Pulmonary artery endothelial cell (primary cell): ENCODE results near the gene COMMD3. TPM values are rescaled to one million over a fixed set of nuclear protein-coding genes. Genes with fewer than 3 reads are reported as not detected.

Experiments used
- DNase-seq: peaks from one replicate; pipeline ENCODE4 v3.0.0-alpha.2; 2011; ENCODE audit warnings: low read depth, low spot score
- total RNA-seq: library from RNA; depleted of rRNA; stranded (reverse); fragments of >200 nt; gene quantifications from 2 replicates; pipeline ENCODE4 v1.2.3, GENCODE V29; 2014

Gene COMMD3
- total RNA-seq, 1 donor from 2014 or later = 38.3 TPM

GRCh38 chr10:22366435-22366703 lies 50.2 kb downstream of the COMMD3 start:
- no peak for DNase-seq

GRCh38 chr10:22366771-22367170 lies 50.6 kb downstream of the COMMD3 start:
- DNase-seq = no peak

- DNase-seq = no peak
These were observed 51.3 kb downstream of the COMMD3 start for GRCh38 chr10:22367471-22367870.

GRCh38 chr10:22368402-22368801 lies 52.2 kb downstream of the COMMD3 start:
- no peak for DNase-seq

GRCh38 chr10:22368981-22369380 lies 52.8 kb downstream of the COMMD3 start:
- DNase-seq = no peak

GRCh38 chr10:22369434-22370072 lies 53.4 kb downstream of the COMMD3 start:
- no peak for DNase-seq

Other genes starting within 250 kb of the COMMD3 start
- gene EBLN1, start 98.4 kb upstream of the COMMD3 start, total RNA-seq = not detected in 2 replicates
- gene BMI1, start 4.7 kb downstream of the COMMD3 start, total RNA-seq = 35.1 and 48.2 TPM in 2 replicates
- not detected in 2 replicates for gene SPAG6, start 29.1 kb downstream of the COMMD3 start, total RNA-seq